ENCODE results near the gene AJUBA.
A peak's percentile ranks its signal among the peaks of the same experiment; 100 is the strongest.
"Not testable (repeated sequence)": the region's sequence is repeated elsewhere in the genome, so short reads cannot be mapped to it uniquely, and the experiment has no call there.

AJUBA gene

DNA sequence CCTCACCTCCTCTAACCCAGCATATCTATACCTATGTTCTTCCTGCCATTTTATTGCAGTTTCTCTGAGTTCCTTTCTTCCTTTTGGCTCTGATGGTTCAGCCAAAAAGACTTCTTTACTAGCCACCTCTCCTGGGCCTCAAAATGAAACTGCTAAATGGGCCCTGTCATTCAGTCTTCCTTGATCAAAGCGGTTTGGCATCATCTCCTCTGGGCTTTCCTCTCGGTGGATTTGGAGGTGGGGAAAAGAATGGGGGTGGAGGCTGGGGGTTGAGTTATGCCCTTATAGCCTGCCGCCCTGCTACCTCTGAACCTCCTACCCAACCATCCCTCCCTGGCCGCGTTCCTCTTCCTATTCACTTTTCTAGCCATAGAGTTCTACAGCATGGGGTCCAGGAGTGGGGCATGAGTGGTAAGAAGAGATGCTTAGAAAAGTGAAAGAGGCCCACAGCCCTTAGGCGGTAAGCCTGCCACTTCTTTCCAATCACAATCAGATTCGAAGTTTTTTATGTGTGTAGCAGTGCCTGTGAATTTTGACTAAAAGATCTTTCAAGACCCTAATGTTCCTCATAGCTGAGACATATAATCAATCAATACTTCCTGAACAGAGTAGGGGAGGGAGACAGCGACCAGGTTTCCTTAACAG lies 2.5 kb downstream of the AJUBA start:
- DNase-seq (ENCODE audit: low read depth): no peak

GRCh38 chr14:22978981-22979671 lies 3.2 kb downstream of the AJUBA start:
- DNase-seq (ENCODE audit: low read depth): no peak

DNA sequence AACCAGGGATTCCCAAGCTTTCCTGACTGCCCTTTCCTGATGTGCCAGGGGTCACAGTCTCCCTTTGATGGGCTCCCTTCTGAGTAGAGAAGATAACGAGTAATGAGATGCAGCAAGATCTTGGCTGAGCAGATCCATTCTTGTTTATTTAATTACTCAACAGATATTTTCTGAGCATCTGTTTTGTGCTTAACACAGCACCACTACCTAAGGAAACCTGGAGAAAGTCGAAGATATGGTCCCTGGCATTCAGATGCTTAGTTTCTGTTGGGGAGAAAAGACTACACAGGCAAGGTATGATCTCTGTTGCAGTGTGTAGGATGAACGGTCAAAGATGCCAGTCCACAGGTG lies 3.9 kb downstream of the AJUBA start:
- DNase-seq (ENCODE audit: low read depth): no peak

DNA sequence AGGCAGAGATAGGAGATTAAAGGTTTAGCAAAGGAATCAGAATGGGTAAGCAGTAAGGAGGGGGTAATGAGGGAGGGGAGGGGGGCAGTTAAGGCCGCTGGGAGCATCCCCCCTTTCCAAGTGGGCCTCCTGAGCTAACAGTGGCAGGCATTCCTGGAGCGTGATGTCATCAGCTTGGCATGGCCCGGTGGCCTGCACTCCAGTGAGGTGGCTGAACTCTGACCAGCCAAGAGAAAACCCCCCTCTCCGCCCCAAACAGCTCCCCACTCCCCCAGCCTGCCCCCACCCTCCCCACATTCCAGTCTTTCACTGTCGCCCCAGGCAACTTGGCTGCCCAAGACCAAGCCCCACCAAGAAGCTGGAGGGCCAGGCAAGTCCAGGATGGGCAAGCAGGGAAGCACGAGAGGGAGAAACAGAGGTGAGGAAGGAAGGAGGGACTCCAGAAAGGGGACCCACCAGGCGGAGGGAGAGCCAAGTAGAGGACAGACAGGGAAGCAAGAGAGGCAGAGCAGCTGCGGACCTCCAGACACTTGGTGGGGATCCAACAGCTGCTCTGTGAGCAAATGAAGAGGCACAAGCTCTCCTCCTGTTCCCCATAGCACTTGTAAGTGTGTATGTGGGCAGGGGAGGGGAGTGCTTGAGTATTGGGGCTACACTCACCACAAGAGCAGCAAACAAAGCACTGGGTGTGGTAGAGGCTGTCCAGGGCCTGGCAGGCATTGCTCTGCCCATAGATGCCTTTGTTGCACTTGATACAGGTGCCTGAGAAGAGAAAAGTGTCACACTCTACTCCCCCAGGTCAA lies 4.5 kb downstream of the AJUBA start:
- DNase-seq (ENCODE audit: low read depth): peak; percentile 50

- no peak for DNase-seq (ENCODE audit: low read depth)
Measured at GRCh38 chr14:22977434-22977683, 5.0 kb downstream of the AJUBA start.

DNA sequence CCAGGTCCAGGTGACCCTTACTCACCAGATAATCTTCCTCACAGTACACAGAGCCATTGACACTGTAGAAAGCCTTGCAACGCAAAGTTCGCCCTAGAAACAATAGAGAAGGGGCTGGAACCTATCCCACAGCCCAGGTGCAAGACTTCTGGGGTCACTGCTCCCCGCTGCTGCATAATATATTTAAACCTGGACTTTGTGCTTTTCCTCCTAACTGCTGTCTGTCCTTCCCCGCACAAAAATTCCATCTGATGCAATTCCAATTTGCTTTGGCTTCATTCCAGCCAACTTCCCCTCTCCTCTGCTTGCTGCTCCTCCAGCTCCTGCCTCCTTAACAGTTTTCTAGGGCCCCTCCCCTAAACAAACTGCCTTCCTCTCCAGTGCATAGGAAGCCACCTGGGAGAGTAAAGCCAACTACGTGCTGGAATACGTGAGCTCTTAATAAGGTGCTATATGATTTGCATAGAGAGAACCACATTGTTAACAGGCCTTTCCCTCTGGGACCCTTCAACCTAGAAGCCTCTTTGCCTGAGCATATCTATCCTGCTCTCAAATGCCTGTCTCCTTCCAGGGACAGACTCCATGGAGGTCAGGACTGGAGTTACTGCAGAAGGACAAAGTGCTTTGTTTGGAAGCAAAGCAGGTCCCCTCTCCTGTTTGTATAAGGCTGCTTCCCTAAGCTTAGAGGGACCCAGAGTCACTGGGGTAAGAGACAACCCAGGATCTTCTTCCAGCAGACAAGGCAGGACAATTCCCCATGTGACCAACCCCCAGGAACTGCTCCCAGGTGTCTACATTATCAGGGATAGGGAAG lies 5.5 kb downstream of the AJUBA start:
- no peak for DNase-seq (ENCODE audit: low read depth)

GRCh38 chr14:22974530-22975313 lies 7.6 kb downstream of the AJUBA start:
- no peak for DNase-seq (ENCODE audit: low read depth)

GRCh38 chr14:22973217-22974032 lies 8.9 kb downstream of the AJUBA start:
- no peak for DNase-seq (ENCODE audit: low read depth)

DNA sequence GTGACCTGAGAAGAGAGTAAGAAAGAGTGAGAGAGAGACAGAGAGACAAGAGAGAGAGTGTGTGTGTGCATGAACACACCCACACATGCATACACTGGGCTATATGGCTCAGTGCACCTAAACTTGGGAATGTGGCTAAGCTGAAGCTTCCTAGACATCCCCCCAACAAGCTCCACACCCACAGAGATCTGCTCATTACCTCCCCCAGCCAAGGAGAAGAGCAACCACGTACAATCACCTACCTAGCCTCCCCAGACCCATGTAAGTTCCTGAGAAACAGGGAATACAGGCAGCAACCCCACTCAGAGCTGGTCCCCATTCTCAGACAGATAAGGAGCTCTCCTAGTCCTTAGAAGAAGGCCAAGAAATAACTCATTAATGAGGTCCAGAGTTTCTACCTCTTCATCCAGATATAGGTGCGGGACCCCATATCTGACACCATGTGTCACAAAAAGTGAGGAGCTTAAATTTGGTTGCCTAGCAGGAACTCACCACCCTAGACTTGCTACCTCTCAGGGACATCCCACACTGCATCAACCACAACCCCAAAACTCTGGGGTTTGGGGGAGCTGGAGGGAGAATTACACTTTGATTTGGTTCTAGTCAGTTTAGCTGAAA lies 9.9 kb downstream of the AJUBA start:
- DNase-seq (ENCODE audit: low read depth): no peak

- DNase-seq (ENCODE audit: low read depth): no peak
Measured at GRCh38 chr14:22971152-22971551, 11.2 kb downstream of the AJUBA start.

- no peak for DNase-seq (ENCODE audit: low read depth)
Measured at GRCh38 chr14:22966783-22967269, 15.5 kb downstream of the AJUBA start.

DNA sequence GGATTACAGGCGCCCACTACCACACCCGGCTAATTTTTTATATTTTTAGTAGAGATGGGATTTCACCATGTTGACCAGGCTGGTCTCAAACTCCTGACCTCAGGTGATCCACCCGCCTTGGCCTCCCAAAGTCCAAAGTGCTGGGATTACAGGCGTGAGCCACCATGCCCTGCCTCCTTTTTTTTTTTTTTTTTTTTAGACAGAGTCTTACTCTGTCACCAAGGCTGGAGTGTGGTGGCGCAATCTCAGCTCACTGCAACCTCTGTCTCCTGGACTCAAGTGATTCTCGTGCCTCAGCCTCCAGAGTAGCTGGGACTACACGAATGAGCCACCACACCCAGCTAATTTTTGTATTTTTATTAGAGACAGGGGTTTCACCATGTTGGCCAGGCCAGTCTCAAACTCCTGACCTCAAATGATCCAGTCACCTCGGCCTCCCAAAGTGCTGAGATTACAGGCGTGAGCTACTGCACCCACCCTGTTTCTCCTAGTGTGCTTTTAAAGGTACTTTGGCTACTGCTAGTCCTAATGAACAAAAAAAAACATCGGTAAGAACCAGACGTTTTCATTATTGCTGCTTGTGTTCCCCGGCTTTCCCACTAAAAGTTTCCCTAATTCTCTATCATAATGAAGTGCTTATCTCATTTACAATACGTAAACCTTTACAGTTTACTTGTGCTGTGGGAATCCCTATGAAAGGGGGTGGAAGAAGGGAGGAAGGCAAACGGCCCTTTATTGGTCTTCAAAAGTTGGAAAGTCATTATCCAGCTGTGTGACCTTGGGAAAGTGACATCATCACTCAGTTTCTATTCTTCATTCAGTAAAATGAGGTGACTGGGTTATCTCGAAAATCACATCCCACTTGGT lies 16.2 kb downstream of the AJUBA start:
- not testable (repeated sequence) for DNase-seq (ENCODE audit: low read depth)

- DNase-seq (ENCODE audit: low read depth): no peak
Measured at GRCh38 chr14:22962061-22962676, 20.2 kb downstream of the AJUBA start.

DNA sequence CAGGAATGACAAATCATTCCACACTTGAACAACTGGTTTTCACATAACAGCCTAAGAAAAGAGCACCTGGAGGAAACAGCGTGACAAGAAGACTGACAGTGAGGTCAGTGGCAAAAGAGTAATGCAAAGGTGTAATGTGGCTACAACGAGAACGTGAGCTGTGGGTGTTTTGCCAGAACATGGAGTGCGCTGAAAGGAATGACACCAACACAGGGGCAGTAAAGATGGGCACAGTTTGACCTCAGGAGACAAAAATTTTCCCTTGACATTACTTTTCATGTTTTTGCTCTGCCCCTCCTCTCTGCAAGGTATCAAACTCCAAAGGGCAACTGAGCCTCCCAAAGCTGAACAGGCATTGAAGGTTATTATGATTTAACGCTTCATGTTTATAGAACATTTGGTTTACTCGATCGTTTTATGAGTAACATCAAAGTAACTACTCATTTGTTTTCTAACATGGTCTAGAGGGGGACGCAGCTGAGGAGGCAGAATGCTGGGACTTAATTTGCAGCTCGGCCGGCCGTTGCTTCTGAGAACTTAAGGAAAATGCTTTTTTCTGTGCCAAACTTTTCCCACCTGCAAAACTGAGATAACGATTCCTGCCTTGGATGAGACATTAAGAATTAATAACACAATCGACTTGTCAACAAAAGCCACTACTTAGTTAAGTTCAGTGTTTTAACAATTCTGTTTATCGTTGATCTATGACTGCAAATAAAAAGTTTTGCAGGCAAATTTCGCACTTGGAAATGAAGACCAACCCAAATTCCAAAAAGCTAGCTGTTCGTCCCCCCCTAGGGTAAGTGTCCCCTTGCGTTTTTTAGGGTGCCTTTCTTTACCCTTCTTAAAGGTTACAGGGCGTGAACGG lies 26.4 kb downstream of the AJUBA start:
- DNase-seq (ENCODE audit: low read depth): no peak

GRCh38 chr14:22952418-22952817 lies 29.9 kb downstream of the AJUBA start:
- no peak for DNase-seq (ENCODE audit: low read depth)

GRCh38 chr14:22951795-22952194 lies 30.6 kb downstream of the AJUBA start:
- DNase-seq (ENCODE audit: low read depth): not testable (repeated sequence)

DNA sequence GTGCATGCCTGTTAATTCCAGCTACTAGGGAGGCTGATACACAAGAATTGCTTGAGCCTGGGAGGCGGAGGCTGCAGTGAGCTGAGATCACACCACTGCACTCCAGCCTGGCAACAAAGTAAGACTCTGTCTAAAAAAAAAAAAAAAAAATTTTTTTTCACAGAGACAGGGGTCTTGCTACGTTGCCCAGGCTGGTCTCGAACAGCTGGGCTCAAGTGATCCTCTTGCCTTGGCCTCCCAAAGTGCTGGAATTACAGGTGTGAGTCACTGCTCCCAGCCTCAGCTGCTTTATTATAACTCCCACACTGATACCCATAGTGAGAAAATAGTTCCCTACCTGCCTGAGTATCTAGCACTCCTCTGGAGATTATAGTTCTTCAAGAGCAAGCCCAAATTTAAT lies 36.7 kb downstream of the AJUBA start:
- DNase-seq (ENCODE audit: low read depth): no peak

DNA sequence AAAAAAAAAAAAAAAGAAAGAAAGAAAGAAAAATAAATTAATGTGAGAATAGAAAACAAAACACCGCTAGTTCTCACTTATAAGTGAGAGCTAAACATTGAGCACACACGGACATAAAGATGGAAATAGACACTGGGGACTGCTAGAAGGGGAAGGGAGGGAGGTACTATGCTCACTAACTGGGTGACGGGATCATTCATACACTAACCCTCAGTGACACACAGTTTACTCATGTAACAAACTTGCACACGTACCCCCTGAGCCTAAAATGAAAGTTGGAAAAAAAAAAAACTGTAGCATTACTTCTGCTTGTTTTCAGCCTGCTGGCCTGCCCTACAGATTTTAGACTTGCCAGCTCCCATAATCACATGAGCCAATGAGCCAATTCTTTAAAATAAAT lies 42.7 kb downstream of the AJUBA start:
- peak; percentile 24 for DNase-seq (ENCODE audit: low read depth)

Measured in GM04503 (cell line).